ENCODE data around the gene PCBP4.
A peak's percentile ranks its signal among the peaks of the same experiment; 100 is the strongest.

Gene PCBP4

DNA sequence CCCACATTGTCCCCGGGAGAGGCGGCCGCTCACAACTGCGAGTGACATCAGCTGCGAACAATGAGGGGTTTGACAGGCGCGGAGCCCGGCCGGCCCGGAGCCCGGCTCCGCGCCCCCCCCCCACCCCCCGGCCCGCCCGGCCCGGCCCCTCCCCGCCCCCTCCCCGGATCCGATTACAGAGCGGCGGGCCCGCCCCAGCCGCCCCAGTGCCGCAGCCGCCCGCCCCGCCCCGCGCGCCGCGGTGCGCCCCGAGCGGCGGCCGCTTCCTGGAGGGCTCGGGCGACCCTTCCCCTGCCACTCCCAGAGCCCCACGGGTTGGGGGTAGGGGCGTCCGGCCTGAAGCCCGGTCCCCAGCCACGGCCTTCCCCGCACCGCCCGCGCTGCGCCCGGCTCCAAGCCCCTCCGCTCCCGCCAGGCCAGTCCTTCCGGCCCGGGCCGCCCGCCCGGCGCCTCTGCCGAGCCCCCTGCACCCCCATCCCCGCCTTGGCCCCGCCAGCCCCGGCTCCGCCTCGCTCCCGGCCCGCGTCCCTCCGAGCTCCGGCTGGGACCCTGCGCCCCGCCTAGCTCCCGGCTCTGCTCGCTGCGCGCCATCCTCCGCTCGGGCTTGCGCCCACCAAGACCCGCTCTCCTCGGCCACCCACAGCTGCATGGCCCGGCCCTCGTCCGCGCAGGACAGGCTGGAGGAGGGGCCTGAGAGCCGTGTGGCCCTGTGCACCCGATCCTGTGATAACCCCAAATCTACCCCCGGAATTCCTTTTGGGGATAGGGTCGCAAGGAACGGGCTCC lies at the start of gene PCBP4:
PCBP4 (minus strand) TSS at position 71 of the 786 bp plus-strand sequence. CDS start 6,214 bp downstream, outside the sequence.
- no peaks in the 10 kb centered on the region for H3K27me3 ChIP-seq (ENCODE audit: low read depth, low read length)
- TF ChIP-seq EZH2phosphoT487 (IDR thresholded peaks at IDR 0.05; ENCODE audit: low read depth): no peak
- TF ChIP-seq CTCF (IDR thresholded peaks at IDR 0.05; ENCODE audit: low read depth, low read length): no peak
- peaks cover 13% of the 10 kb centered on the region for H3K4me1 ChIP-seq (ENCODE audit: low read length)
- peak within 1 kb of the TSS; percentile 97 for H3K4me2 ChIP-seq (ENCODE audit: low read length)
- H2AFZ ChIP-seq (ENCODE audit: low read depth, low read length): peak within 1 kb of the TSS; percentile 27; the same call in 1 of the 2 replicates
- no peaks in the 10 kb centered on the region for H4K20me1 ChIP-seq (ENCODE audit: insufficient read depth, low read length)
- peak within 1 kb of the TSS; percentile 86 for H3K9ac ChIP-seq (ENCODE audit: low read length)
- peaks cover 5% of the 10 kb centered on the region for H3K36me3 ChIP-seq (replicated peaks; ENCODE audit: low read depth, low read length)
- H3K79me2 ChIP-seq (ENCODE audit: low read length): no peaks in the 10 kb centered on the region
- peak within 1 kb of the TSS; percentile 92 for H3K4me3 ChIP-seq (ENCODE audit: low read length)
- no peaks in the 10 kb centered on the region for H3K9me3 ChIP-seq (ENCODE audit: insufficient read depth, low read length)
- H3K27ac ChIP-seq (ENCODE audit: low read length): peak within 1 kb of the TSS; percentile 17

DNA sequence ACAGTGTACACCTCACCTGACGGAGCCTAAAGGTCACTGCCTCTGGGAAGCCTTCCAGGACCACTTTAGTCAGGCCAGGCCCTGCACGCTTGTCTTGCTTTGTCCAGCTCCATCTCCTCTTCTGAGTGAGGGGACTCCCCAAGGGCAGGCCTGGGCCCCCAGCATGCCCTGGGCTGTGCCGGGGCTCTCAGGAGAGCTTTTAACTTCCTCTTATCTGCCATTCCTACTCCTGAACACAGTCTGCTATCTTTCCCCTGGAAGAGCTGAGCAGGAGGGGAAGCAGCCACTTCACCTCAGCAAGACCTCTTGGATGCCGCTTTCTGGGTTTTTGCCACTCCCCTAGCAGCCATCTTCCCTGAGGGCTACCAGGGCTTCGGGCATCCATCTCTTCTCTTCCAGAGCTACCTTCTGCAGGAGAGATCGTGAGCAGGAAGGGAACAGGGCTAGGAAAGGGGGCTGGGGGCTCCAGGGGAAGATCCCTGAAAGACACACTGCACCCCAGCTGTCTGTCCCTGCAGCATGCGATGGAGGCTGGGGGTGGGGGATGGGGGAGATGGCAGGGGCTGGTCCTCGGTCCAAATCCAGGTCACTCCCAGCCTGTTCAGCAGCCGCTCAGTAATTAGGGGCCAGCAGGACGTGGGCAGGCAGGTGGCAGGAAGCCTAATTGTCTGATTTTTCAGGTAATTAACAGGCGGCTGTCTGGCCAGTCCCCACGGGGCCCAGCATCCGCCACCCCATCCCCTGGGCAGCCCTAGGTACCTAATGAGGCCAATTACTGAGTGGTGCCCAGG lies 48.4 kb upstream of the PCBP4 start:
- Histone ChIP-seq H3K4me2 (ENCODE audit: low read length) (peak overlapping the region; percentile 29; the same call in 1 of the 2 replicates), H3K4me1 (ENCODE audit: low read length) (peaks cover 12% of the 10 kb centered on the region), H3K27me3 (ENCODE audit: low read depth, low read length) (peaks cover 28% of the 10 kb centered on the region), H3K4me3 (ENCODE audit: low read length) (no peak overlapping the region), H3K9ac (ENCODE audit: low read length) (no peak overlapping the region), H3K27ac (ENCODE audit: low read length) (no peak overlapping the region), H3K9me3 (ENCODE audit: insufficient read depth, low read length) (no peaks in the 10 kb centered on the region), H4K20me1 (ENCODE audit: insufficient read depth, low read length) (no peaks in the 10 kb centered on the region), H2AFZ (ENCODE audit: low read depth, low read length) (peak overlapping the region; percentile 62; the same call in 1 of the 2 replicates), H3K36me3 (replicated peaks; ENCODE audit: low read depth, low read length) (no peaks in the 10 kb centered on the region), H3K79me2 (ENCODE audit: low read length) (no peaks in the 10 kb centered on the region)
- TF ChIP-seq EZH2phosphoT487 (IDR thresholded peaks at IDR 0.05; ENCODE audit: low read depth) (no peak), CTCF (IDR thresholded peaks at IDR 0.05; ENCODE audit: low read depth, low read length) (no peak)

GRCh38 chr3:52014613-52015012 lies 47.4 kb upstream of the PCBP4 start:
- Histone ChIP-seq H3K4me2 (ENCODE audit: low read length) (no peak overlapping the region), H4K20me1 (ENCODE audit: insufficient read depth, low read length) (no peaks in the 10 kb centered on the region), H3K9ac (ENCODE audit: low read length) (no peak overlapping the region), H3K27ac (ENCODE audit: low read length) (no peak overlapping the region), H3K79me2 (ENCODE audit: low read length) (no peaks in the 10 kb centered on the region), H2AFZ (ENCODE audit: low read depth, low read length) (peak overlapping the region; percentile 62; the same call in 1 of the 2 replicates), H3K36me3 (replicated peaks; ENCODE audit: low read depth, low read length) (no peaks in the 10 kb centered on the region), H3K27me3 (ENCODE audit: low read depth, low read length) (peaks cover 34% of the 10 kb centered on the region), H3K4me1 (ENCODE audit: low read length) (peaks cover 12% of the 10 kb centered on the region), H3K9me3 (ENCODE audit: insufficient read depth, low read length) (no peaks in the 10 kb centered on the region), H3K4me3 (ENCODE audit: low read length) (no peak overlapping the region)
- TF ChIP-seq EZH2phosphoT487 (IDR thresholded peaks at IDR 0.05; ENCODE audit: low read depth) (no peak), CTCF (IDR thresholded peaks at IDR 0.05; ENCODE audit: low read depth, low read length) (peak; percentile 51)

All from OCI-LY3 (cell line).